ENCODE results near the gene WDR17. TPM values are rescaled to one million over a fixed set of nuclear protein-coding genes. Genes with fewer than 3 reads are reported as not detected.

The WDR17 gene
- total and polyA plus RNA-seq, 2 of the 8 experiments (the other 6 are each of a cell fraction or from before 2014, with no cell fraction given): 1.4 to 3.3 TPM

DNA sequence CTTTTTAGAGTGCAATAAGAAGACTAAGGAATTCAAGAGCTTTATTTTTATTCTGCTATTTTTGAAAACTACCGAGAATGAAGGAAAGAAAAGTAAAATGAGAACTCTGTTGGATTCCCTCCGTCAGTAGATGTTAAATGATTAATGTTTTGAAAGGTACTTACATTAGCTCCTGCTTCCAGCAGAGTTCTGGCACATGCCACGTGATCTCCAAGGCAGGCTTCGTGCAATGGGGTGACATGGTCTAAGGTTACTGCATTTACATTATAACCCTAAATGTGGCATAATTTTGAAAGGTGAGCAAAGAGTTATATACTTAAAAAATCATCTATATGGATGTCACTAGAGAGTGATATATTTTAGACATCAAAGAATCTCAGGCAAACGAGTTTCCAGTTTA is 156.5 kb downstream of the WDR17 start (continued):
- TF ChIP-seq PHF8 (conservative IDR thresholded peaks at IDR 0.05; ENCODE audit: low read depth, low read length): no peak
